Stimulated activated CD4-positive, alpha-beta T cell treated with anti-CD3 and anti-CD28 coated beads, Interleukin-2, amount 100 ng/mL, for 24 hours (primary cell): ENCODE results near the gene KDM7A.

Source experiments
- DNase-seq, 2 donors: peaks; one replicate each; pipeline ENCODE4 v3.0.0-alpha.2; 2020

KDM7A gene

DNA sequence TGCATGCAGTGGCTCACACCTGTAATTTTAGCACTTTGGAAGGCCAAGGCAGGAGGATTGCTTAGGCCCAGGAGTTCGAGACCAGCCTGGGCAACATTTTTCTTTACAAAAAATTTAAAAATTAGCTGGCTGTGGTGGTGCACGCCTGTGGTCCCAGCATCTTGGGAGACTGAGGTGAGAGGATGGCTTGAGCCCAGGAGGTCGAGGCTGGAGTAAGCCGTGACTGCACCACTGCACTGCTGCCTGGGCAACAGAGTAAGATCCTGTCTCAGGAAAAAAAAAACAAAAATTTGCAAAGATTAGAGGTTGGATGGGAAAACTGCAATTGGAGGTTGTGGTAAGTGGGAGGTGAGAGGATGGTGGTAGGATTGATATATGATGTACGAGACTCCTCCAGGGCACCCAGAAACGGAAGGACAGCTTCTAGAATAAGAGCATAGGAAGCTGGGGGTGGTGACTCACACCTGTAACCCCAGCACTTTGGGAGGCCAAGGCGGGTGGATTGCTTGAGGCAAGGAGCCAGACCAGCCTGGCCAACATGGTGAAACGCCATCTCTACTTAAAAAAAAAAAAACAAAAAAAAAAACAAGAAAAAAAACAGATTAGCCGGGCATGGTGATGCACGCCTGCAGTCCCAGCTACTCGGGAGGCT lies 94.9 kb downstream of the KDM7A start:
- DNase-seq: no peak

DNA sequence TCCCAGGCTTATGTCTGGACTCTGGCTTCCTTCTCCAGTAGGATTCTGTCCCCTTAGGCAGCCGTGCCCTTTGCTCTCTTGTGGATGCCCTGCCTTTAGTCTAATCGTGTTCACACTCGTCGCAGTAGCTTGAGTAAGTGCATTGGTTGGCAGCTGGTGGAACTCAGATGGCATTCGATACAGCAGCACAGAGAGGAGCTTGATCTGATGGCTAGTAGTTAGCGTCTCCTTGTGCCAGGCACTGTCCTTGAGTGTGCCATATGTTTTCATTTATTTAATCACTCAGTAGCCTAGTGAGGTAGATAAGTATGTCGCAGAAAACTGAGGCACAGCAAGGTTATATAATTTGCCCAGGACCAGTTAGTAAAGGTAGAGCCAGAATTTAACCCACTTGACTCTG lies 95.9 kb downstream of the KDM7A start:
- DNase-seq: no peak

DNA sequence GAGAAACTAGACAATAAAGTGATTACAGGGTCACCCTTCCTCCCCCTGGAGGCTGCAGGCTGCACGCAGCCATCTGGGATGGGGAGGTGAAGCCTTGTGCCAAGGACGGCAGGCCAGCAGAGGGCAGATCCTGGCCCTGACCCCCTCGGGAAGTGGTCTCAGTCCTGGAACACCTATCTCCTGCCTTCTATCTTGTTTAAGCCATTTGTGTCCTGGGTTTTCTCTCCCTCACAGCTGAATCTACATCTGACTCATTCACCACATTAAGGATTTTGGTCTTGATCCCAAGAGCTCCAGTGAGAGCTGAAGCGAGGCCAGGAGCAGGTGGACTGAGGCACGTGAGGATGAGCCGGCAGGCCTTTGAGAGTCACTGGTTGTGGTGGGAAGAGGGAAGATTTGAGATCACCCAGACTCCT lies 97.7 kb downstream of the KDM7A start:
- no peak for DNase-seq

DNA sequence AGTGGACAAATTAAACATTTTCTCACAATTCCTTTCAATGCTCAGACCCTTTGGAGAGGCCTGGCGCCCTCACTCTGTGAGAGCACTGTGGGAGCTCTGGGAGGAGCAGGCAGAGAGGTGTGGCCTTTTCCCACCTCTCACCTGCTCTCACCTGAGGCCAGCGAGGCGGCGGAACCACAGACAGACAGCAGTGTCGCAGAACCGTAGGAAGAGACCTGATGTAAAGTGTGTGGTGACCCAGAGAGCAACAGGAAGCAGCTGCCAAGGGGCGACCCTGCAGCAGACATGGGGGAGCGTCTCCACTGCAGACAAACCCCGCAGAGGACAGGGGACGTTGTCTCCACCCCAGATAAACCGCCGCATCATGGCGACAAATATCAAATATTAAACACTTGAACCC lies 98.4 kb downstream of the KDM7A start:
- no peak for DNase-seq

DNA sequence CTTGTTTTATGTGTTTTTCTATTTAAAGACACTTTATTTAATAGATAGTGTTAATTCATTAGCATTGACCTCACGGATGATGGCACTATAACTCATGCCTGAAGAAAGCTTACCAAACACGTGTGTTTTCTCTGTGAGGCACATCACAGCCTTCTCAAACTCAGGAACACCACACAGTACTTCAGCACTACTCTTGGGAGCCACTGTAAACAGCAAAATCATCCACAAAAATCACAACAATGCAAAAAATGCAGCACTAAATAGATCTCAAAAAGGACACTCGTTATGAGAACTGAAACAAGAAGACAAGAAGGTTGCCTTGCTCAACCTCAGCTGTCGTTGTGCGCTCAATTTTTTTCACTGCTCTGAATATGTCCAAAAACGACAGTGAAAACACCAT lies 102.0 kb downstream of the KDM7A start:
- no peak for DNase-seq

DNA sequence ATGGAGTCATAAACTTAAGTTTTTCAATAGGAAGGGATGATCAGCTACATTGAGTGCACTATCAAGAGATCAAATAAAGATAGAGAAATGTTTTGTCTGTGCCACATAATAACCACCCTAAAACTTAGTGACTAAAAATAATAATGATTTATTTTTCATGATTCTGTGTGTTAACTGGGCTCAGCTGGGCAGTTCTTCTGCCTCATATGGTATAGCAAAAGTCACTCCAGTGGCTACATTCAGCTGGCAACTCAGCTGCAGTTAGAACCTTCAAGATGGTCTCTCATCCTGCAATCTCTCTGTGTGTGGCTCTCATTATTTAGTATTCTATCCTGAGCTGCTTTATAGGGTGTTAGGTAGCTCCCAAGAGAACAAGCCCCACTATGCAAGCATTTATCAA lies 106.2 kb downstream of the KDM7A start:
- DNase-seq: no peak

DNA sequence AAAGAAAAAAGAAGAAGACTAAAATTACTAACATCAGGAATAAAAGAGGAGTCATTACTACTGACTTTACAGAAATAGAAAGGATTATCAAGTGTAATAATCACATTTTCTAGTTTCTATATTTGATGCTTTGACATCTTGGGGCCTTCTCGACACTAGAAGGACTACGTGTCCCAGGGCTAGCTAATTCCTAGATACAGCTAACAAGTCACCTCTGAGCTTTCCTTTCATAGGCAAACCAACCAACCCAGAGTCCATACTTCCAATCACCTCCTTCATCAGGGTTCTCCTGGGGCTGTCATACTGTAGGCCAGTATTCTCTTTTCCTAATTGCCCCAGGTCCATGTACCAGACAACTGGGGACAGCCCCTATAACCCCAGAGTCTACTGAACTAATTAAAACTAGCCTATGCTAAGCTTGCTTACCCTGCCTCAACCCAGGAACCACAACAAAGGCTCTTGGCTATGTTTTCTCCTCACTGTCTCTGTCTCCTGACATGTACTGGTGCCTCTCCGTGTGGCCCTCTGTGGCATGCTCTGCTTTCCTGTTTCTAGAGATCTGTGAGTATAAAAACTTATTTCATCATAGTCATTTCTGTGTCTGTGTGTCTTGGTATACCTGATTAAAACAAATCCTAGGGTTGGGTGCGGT lies 107.4 kb downstream of the KDM7A start:
- no peak for DNase-seq

DNA sequence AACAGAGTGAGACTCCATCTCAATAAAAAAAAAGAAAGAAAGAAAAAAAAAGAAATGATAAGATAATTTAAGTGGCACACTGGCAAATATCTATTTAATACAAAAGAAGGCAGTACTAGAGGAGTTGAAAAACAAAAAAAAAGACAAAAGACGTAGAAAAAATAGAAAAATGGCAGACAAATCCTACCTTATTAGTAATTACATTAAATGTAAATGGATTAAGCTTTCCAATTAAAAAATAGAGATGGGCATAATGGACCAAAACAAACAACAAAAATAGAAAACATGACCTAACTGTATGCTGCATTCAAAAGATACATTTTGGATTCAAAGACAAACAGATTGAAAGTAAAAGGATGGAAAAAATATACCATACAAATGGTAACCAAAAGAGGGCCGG lies 108.8 kb downstream of the KDM7A start:
- no peak for DNase-seq

DNA sequence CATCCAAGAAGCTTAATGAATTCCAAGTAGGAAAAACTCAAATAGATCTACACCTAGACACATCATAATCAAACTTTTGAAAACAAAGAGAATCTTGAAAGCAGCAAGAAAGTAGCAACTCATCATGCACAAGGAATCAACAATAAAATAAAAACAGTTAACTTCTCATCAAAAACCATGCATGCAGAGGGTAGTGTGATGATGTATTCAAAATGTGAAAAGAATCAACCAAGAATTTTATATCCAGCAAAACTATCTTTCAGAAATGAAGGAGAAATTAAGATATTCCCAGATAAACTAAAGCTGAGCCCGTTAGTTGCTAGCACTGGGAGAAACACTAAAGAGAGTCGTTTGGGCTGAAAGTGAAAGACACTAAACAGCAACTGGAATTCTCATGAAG lies 109.7 kb downstream of the KDM7A start:
- DNase-seq: no peak

DNA sequence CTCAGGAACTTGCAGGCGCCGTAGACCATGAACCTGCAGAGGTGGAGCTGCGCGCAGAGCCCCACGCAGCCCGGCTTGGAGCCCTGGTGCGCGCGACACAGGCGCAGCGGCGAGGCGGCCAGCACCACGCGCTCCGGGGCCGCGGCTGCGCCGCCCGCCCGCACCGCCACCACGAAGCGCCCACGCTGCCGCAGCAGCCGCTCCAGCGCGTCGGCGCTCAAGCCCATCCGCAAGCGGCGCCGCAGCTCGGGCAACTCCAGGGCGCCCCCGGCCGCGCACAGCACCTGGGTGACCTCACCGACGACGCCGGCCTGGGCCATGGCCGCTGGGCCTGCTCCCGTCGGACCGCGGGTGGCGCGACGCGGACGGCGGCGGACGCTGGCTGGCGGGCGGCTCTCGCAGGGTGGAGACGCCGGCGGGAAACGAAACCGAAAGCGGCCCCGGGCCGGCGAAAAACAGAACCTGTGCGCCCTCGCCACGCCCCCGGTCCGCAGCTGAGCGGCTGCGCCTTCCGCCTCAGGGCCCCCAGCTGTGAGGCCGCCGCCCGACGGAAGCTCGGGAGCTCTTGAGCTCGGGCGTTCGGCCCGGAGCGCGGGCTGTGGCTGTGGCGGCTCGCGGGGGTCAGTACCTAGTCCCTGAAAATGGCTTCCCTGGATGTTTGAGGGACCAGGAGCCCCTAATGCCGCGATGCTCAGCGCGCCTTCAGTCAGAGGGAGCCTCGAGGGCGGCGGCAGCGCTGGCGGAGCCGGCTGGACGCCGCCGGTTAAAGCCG lies 114.1 kb downstream of the KDM7A start, which contains the start of gene PARP12:
Gene PARP12 (minus strand): TSS at position 424 of the 772 bp plus-strand sequence. CDS start 104 bp downstream, at position 320.
- DNase-seq: peak; percentile 82 to 89

DNA sequence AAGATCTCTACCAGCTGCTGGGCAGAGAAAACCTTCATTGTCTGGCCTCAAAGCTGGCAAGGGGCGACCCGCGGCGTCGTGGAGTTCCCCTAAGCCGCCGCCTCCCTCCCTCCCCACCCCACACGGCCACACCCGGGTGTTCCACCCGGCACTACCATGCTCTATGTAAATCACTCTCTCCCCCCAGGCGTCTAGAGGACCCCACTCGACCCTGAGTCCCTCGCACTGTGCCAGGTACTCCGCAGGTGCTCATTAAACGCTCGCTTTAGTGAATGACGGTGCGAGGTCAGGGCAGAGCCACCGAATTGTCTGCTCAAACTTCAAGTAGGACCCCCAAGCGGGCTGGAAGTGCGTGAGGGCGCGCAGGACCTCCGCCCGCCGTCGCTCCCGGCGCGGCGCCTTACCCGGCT lies 114.7 kb downstream of the KDM7A start:
- peak; percentile 33 to 48 for DNase-seq

DNA sequence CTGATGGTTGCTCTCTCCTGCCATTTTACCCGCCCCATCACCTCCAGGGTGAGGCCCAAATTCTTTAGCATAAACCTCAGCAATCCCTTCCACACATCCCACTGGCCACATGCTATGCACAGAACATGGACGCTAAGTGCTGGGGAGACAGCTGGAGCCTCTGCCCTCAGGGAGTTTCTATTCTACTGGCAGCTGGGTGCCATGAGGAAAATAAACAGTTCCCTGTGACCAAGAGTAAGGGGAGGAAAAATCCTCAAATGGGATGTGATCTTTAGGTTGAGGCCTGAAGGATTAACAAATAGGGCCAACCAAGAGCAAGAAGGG lies 115.2 kb downstream of the KDM7A start:
- DNase-seq: no peak

DNA sequence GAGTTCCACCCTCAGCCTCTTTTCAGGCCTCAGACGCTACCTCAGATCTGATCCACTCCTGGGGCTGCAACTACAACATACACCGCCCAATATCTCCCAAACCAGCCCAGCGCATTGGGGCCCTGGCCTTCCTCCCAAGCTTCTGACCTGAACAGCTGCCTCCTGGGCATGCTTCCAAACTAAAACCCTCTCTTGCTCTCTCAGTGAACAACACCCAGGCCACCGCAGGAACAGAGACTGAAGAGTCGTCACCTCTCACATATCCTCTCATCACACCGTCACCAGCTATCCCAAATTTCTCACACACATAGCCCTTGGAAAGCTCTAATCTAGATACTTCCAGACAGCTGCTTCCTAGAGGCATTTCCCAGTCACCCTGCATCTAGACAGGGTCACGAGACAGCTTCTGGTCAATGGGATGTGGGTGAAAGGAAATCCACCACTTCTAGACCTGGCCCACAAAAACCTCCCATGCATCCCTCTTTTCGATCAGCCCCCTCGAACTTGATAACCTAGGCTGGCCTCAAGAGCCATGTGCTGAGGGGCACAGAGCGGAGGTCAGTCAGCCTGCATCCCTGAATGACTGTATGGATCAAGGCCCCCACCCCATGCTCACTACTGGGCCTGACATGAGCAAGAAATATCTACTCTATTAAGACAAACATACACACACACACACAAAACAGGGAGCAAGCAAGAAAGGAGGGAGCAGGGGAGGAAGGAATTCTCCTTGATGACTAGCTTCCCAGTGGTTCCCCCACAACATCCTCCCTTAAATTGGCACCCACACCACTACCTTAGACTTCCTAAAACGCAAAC lies 115.8 kb downstream of the KDM7A start:
- no peak for DNase-seq

DNA sequence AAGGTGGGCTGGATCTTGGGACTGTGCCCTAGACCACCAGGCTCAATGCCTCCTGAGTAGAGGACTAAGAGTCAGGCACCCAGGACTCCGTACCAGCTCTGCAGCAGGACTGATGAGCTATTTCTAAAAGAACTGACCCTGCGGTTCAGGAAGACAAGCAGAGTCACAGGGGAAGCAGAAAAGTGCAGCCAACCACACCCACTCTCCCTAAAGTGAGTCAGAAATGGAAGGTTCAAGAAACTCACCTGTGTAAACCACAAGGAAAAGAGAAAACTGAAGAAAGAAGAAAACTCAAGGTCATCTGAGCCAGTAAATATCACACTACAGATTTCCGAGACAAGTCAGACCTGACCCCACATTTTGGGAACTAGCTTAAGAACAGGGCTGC lies 116.5 kb downstream of the KDM7A start:
- no peak for DNase-seq

DNA sequence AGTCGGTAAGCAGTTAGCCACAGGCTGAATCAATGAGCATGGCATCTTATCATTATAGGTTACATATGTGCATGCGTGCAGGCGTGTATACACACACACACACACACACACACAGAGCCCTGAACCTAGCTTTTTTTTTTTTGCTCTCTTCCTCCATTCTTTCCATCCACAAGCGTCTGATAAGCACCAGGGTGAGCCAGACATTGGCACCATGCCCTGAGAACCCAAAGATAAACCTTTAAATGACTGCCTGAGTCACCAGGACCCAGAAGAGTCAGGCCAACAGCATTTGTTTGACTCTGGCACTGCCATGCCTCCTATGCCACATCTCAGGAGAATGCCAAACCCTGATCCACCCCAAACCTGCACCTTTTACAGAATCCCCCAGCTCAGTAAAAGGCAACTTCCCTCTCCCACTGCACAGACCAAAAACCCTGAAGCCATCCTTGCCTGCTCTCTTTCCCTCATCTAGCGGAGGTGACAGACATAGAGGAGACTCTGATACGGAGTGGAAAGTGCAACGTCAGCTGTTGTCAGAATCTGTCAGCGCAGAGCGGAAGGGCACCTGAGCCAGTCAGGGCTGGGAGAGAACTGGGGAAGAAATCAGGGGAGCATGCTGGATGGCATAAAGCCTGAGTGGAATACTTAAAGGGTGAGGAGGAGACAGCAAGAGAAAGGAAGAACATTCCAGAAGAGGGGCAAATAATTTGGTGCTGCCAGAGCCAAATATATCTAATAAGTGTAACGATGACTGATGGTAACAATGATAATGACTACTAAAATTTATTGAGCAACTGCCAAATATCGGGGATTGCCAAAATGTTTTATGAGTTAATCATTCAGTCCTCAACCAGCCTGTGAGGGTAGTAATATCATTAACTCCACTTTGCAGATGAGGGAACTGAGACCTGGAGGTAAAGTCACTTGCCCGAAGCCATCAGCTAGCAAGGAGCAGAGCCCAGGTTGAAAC lies 117.2 kb downstream of the KDM7A start:
- DNase-seq: peak; percentile 47 to 52

DNA sequence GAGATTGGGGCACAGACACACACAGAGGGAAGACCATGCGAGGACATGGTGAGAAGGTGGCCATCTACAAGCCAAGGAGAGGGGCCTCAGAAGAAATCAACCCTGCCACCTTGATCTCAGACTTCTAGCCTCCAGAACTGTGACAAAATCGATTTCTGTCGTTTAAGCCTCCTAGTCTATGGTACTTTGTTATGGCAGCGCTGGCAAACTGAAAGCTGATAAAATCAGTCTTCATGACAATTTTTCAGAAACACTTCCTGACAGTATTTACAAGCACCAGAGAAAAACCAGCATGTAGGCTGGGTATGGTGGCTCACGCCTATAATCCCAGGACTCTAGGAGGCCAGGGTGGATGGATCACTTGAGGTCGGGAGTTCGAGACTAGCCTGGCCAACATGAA lies 118.3 kb downstream of the KDM7A start:
- DNase-seq: no peak

DNA sequence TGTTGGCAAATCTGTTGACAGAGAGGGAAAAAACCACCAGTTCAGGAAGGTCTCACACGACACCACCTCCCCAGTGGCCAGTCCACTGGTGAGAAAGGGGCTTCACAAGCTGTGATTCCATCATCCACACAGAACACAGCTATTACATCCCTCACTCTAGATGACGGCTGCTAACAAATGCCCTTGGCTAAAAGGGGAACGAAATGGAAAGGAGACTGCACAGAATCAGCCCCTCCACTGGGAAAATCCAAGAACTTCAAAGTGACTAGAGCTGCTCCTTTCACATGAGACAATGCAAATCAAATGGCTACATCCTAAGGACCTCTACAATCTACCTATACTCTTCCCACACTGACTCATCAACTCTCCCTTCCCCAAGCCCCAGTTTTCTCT lies 119.6 kb downstream of the KDM7A start:
- DNase-seq: no peak

DNA sequence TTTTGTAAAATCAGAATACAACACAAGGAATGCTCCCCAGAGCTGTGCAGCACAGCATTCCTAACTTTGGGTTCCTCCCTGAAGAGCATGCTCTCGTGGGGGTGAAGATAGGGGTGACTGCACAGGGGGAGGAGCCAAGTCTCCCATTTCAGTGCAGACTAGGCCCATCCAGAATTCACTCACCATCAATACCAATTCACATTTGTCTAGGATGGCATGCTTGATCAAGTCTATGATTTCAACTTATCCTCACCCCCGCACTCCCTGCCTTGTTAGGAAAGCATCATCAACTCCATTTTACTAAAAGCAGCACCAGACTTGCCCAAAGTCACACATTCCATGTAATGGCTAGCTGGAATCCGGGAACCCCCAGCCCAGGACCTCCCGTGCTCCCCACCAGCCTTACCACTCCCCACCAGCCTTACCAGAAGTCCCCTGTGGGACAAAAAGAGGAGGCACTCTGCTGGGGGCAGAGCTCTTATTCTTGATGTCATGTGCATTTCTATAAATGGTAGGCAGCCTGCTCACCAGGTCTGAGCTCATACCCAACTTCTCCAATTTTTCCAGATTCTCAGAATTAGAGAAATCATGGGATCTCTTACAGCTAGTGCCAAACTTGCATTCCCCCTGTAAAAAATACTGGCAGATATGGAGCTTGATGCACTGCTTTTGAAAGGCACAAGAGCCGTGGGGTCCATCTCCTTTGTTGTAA lies 120.2 kb downstream of the KDM7A start:
- DNase-seq: no peak

DNA sequence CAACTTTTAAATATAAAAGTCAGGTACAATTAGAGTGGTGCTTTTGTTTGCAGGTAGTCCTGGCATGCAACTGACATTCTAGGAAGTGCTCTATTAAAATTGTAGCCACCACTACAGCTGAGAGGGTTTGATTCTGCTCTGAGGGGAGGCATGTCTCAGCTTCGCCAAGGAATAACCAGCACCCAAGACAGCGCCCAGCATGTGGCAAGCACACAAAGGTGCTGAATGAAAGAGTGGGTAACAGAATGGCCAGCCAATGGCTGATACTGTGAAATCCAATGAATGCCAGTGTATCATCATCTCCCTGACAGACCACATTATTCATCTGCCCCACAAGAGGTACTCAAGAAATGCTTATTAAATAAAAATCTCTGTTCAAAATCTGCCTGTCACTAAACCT lies 121.0 kb downstream of the KDM7A start:
- DNase-seq: no peak

DNA sequence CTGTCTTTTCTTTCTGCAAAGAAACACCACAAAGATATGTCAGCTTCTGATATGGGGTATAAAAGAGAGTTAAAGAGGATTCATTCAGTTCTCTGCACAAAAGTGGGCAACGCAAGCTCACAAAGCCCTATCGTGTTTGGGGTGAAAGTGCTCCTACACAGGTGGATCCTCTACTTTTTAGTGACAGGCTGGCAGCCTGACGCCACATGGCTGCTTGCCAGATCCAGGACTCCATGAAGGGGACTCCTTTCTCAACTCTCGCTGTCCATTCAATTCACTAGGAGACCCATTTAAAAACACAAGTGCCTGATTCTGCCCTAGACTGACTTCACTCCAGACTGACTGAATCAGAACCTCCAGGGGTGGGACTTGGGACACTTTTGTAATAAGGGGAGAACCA lies 122.0 kb downstream of the KDM7A start:
- no peak for DNase-seq

DNA sequence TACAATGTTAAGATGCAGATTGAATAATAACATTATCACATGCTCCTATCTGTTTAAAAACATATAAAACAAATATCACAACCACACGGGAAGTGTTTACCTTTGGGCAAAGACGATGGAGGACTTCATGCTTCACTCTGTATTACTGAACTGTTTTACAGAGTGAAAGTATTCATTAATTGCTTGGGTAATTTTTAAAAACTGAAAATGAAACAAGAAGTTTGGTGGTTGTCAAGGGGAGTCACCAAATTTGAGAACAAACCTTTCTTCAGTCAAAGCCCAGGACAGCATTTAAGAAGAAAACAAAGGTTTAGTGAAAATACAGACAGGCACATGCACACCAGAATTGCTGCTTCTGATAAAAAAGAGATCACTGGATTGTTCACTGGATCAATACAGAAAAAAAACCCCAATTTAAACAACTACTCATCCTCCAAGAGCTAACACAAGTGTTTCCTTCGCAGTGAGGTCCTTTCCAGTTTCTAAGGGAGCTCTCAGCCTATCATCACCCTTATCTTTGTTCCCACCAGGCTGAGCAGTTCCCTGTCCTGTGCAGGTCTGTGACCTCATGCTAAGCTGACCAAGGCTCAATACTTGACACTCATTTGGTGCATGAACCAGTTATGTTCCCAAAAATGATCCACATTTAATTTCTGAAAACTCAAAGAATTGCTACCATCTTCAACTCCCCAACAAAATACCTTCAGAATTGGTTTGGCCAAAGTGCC lies 122.8 kb downstream of the KDM7A start:
- no peak for DNase-seq
